ENCODE data around the gene RDH13. TPM values are rescaled to one million over a fixed set of nuclear protein-coding genes. Genes with fewer than 3 reads are reported as not detected.
A peak's percentile ranks its signal among the peaks of the same experiment; 100 is the strongest.
"Not testable (repeated sequence)": the region's sequence is repeated elsewhere in the genome, so short reads cannot be mapped to it uniquely, and the experiment has no call there.

The RDH13 gene
- total RNA-seq, 1 donor from 2014 or later = 26.0 TPM

DNA sequence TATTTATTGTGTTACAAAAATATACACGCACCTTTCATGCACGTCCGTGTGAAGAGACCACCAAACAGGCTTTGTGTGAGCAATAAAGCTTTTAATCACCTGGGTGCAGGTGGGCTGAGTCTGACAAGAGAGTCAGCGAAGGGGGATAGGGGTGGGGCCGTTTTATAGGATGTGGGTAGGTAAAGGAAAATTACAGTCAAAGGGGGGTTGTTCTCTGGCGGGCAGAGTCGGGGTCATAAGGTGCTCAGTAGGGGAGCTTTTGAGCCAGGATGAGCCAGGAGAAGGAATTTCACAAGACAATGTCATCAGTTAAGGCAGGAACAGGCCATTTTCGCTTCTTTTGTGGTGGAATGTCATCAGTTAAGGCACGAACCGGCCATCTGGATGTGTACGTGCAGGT lies 56.2 kb downstream of the RDH13 start:
- H3K4me1 ChIP-seq; H3K9me3 ChIP-seq; intact Hi-C loops (cut with DNase I); H3K27ac ChIP-seq; H3K36me3 ChIP-seq; DNase-seq; ATAC-seq: not testable (repeated sequence)
- H3K4me3 ChIP-seq = peak overlapping the region; percentile 54
- peaks cover 10% of the 10 kb centered on the region for H3K27me3 ChIP-seq (ENCODE audit: low read depth)

DNA sequence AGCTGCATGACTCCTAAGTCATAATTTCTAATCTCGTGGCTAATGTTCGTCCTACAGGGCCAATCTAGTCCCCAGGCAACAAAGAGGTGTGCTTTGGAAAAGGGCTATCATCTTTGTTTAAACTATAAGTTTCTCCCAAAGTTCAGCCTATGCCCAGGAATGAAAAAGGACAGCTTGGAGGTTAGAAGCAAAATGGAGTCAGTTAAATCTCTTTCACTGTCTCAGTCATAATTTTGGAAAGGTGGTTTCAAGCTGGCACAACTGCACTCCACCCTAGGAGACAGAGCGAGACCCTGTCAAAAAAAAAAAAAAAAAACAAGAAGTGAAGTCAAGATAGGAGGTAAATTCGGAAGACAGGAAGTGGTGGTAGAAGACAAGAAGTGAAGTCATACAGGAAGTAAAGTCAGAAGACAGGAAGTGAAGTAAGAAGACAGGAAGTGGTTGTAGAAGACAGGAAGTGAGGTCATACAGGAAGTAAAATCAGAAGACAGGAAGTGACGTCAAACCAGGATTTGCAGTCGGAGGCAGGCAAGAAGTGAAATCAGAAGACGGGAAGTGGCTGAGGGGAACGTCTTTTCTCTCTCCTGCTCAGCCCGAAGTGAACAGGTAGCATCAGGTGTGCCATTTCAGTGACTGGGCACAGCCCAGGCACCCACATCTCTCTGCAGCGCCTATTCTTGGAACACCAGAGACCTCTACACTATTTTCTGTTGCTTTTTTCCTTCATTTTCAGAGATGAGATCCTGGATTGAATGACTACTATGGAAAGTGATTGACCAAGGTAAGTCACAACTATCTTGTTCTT lies 57.1 kb downstream of the RDH13 start:
- peaks cover 7% of the 10 kb centered on the region for H3K4me1 ChIP-seq
- DNase-seq (no peak), ATAC-seq (peak; percentile 77)
- TF ChIP-seq, protein P1, sequence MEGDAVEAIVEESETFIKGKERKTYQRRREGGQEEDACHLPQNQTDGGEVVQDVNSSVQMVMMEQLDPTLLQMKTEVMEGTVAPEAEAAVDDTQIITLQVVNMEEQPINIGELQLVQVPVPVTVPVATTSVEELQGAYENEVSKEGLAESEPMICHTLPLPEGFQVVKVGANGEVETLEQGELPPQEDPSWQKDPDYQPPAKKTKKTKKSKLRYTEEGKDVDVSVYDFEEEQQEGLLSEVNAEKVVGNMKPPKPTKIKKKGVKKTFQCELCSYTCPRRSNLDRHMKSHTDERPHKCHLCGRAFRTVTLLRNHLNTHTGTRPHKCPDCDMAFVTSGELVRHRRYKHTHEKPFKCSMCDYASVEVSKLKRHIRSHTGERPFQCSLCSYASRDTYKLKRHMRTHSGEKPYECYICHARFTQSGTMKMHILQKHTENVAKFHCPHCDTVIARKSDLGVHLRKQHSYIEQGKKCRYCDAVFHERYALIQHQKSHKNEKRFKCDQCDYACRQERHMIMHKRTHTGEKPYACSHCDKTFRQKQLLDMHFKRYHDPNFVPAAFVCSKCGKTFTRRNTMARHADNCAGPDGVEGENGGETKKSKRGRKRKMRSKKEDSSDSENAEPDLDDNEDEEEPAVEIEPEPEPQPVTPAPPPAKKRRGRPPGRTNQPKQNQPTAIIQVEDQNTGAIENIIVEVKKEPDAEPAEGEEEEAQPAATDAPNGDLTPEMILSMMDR (IDR thresholded peaks at IDR 0.05) = no peak
- peaks cover 7% of the 10 kb centered on the region for H3K9me3 ChIP-seq
- intact Hi-C loops (cut with DNase I) = no loop called here
- H3K36me3 ChIP-seq = no peaks in the 10 kb centered on the region
- peak overlapping the region; percentile 24 for H3K27ac ChIP-seq
- peak overlapping the region; percentile 54 for H3K4me3 ChIP-seq
- peaks cover 10% of the 10 kb centered on the region for H3K27me3 ChIP-seq (ENCODE audit: low read depth)

DNA sequence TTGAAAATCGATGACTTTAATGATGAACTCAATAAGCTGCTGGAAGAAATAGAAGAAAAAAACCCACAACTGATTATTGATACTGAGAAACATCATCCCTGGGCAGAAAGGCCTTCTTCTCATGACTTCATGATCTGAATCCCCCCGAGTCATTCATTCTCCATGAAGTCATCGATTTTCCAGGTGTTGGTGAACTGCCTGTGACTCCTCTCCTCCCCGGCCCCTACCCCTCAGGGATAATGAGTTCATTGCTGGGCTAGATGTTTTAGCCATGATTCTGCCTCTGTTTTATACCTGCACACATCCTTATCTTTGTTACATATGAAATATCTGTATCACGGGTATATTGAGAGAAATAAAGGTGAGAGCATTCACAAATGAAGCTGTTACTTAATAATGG lies 62.2 kb downstream of the RDH13 start:
- intact Hi-C loops (cut with DNase I) = no loop called here
- no peaks in the 10 kb centered on the region for H3K4me1 ChIP-seq
- H3K27me3 ChIP-seq (ENCODE audit: low read depth) = peaks cover 10% of the 10 kb centered on the region
- no peak overlapping the region for H3K4me3 ChIP-seq
- no peaks in the 10 kb centered on the region for H3K36me3 ChIP-seq
- ATAC-seq (no peak), DNase-seq (no peak)
- peaks cover 4% of the 10 kb centered on the region for H3K9me3 ChIP-seq
- no peak overlapping the region for H3K27ac ChIP-seq
- TF ChIP-seq, protein P1 (IDR thresholded peaks at IDR 0.05) = no peak

DNA sequence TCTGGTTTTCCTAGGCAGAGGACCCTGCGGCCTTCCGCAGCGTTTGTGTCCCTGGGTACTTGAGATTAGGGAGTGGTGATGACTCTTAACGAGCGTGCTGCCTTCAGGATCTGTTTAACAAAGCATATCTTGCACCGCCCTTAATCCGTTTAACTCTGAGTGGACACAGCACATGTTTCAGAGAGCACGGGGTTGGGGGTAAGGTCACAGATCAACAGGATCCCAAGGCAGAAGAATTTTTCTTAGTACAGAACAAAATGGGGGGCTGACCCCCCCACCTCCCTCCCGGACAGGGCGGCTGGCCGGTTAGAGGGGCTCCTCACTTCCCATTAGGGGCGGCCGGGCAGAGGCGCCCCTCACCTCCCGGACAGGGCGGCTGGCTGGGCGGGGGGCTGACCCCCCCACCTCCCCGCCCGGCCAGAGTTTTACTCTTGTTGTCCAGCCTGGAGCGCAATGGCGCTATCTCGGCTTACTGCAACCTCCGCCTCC lies 64.2 kb downstream of the RDH13 start:
- H3K9me3 ChIP-seq; H3K36me3 ChIP-seq; H3K27ac ChIP-seq; DNase-seq; ATAC-seq; H3K4me1 ChIP-seq; intact Hi-C loops (cut with DNase I); H3K27me3 ChIP-seq (ENCODE audit: low read depth); H3K4me3 ChIP-seq: not testable (repeated sequence)

DNA sequence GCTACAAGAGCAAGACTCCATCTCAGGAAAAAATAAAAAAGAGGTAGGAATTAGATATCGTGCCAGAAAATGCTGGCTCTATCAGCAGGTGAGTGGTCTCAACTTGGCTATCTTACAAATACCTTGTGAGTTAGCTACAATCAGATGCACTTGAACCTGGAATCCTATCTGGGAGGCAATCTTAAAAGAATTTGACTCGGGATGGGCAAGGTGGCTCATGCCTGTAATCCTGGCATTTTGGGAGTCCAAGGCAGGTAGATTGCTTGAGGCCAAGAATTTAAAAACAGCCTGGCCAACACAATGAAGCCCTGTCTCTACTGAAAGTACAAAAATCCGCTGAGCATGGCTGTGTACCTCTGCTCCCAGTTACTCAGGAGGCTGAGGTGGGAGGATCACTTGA lies 67.4 kb downstream of the RDH13 start:
- Histone ChIP-seq H3K36me3 (no peaks in the 10 kb centered on the region), H3K27me3 (ENCODE audit: low read depth) (no peaks in the 10 kb centered on the region), H3K27ac (no peak overlapping the region), H3K4me3 (no peak overlapping the region), H3K9me3 (no peaks in the 10 kb centered on the region), H3K4me1 (no peaks in the 10 kb centered on the region)
- ATAC-seq (no peak), DNase-seq (no peak)
- intact Hi-C loops (cut with DNase I) = no loop called here
- TF ChIP-seq, protein P1 (IDR thresholded peaks at IDR 0.05) = no peak

Other genes starting within 250 kb of the RDH13 start
- gene KIR3DL1, start 246.7 kb downstream of the RDH13 start, total RNA-seq = 0.71 TPM
- 0.38 TPM for gene KIR2DS4, start 230.5 kb downstream of the RDH13 start, total RNA-seq
- not detected for gene KIR3DL2, start 212.7 kb downstream of the RDH13 start, total RNA-seq
- gene FCAR, start 188.9 kb downstream of the RDH13 start, total RNA-seq = 6.7 TPM
- gene NCR1, start 157.0 kb downstream of the RDH13 start, total RNA-seq = 2.4 TPM
- 0.15 TPM for gene NLRP7, start 115.6 kb downstream of the RDH13 start, total RNA-seq
- 22.7 TPM for gene NLRP2, start 96.8 kb downstream of the RDH13 start, total RNA-seq
- 0.95 TPM for gene GP6, start 24.9 kb downstream of the RDH13 start, total RNA-seq
- 28.1 TPM for gene EPS8L1, start 12.7 kb upstream of the RDH13 start, total RNA-seq
- 103 TPM for gene PPP1R12C, start 54.5 kb upstream of the RDH13 start, total RNA-seq
- gene TNNT1, start 86.1 kb upstream of the RDH13 start, total RNA-seq = not detected
- 2.3 TPM for gene TNNI3, start 94.6 kb upstream of the RDH13 start, total RNA-seq
- gene DNAAF3, start 103.5 kb upstream of the RDH13 start, total RNA-seq = 12.8 TPM
- gene SYT5, start 117.1 kb upstream of the RDH13 start, total RNA-seq = not detected
- gene PTPRH, start 146.4 kb upstream of the RDH13 start, total RNA-seq = 0.30 TPM
- gene TMEM86B, start 165.6 kb upstream of the RDH13 start, total RNA-seq = 4.8 TPM
- gene PPP6R1, start 195.9 kb upstream of the RDH13 start, total RNA-seq = 69.1 TPM
- gene HSPBP1, start 217.0 kb upstream of the RDH13 start, total RNA-seq = 23.9 TPM
- gene BRSK1, start 220.8 kb upstream of the RDH13 start, total RNA-seq = 1.0 TPM

Data from lower lobe of right lung (tissue), 2 donors.